Measurements from ENCODE around the gene MICU1.
"Not testable (repeated sequence)": the region's sequence is repeated elsewhere in the genome, so short reads cannot be mapped to it uniquely, and the experiment has no call there.

Gene MICU1, protein sequence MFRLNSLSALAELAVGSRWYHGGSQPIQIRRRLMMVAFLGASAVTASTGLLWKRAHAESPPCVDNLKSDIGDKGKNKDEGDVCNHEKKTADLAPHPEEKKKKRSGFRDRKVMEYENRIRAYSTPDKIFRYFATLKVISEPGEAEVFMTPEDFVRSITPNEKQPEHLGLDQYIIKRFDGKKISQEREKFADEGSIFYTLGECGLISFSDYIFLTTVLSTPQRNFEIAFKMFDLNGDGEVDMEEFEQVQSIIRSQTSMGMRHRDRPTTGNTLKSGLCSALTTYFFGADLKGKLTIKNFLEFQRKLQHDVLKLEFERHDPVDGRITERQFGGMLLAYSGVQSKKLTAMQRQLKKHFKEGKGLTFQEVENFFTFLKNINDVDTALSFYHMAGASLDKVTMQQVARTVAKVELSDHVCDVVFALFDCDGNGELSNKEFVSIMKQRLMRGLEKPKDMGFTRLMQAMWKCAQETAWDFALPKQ

GRCh38 chr10:72625608-72626443 lies at the start of gene MICU1:
Gene MICU1, minus strand, starts transcription at chr10:72626079. Its CDS starts 59,286 bp downstream, at chr10:72566793.
- DNase-seq (ENCODE audit: low spot score in 2 of 2) = peak; percentile 95 to 98
- in situ Hi-C loops (cut with MboI; ENCODE audit: low sequenced_read_pairs) = no loop called here
- no peaks in the 10 kb centered on the region for H3K36me3 ChIP-seq (replicated peaks)
- peak within 1 kb of the TSS; percentile 73 for H3K4me3 ChIP-seq
- H3K4me1 ChIP-seq = peaks cover 12% of the 10 kb centered on the region
- no peaks in the 10 kb centered on the region for H3K9me3 ChIP-seq
- no peaks in the 10 kb centered on the region for H3K27me3 ChIP-seq (ENCODE audit: low read depth)

- H3K4me3 ChIP-seq; DNase-seq (ENCODE audit: low spot score in 2 of 2); H3K4me1 ChIP-seq; H3K9me3 ChIP-seq; H3K36me3 ChIP-seq (replicated peaks); H3K27me3 ChIP-seq (ENCODE audit: low read depth); in situ Hi-C loops (cut with MboI; ENCODE audit: low sequenced_read_pairs): not testable (repeated sequence)
Measured at GRCh38 chr10:72674174-72674573, 48.3 kb upstream of the MICU1 start.

DNA sequence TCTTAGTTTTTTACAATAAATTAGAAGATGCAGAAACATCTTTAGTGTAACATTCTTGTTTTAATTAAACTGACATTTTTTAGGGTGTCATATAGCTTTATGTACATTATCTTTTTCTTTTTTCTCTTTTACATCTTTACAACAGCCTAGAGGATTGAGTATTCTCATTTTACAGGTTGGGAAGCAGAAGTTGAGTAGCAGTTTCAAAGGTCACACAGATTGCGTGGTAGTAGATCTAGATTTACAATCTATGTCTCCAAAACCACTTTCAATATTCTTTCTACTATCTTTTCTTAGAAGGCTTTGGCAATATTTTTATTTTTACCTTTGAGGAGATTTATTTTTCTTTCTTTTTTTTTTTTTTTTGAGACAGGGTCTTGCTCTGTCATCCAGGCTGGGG lies 47.4 kb upstream of the MICU1 start:
- DNase-seq (ENCODE audit: low spot score in 2 of 2) = no peak
- no peaks in the 10 kb centered on the region for H3K27me3 ChIP-seq (ENCODE audit: low read depth)
- peaks cover 11% of the 10 kb centered on the region for H3K4me1 ChIP-seq
- no peaks in the 10 kb centered on the region for H3K9me3 ChIP-seq
- H3K4me3 ChIP-seq = no peak overlapping the region
- in situ Hi-C loops (cut with MboI; ENCODE audit: low sequenced_read_pairs) = no loop called here
- no peaks in the 10 kb centered on the region for H3K36me3 ChIP-seq (replicated peaks)

DNA sequence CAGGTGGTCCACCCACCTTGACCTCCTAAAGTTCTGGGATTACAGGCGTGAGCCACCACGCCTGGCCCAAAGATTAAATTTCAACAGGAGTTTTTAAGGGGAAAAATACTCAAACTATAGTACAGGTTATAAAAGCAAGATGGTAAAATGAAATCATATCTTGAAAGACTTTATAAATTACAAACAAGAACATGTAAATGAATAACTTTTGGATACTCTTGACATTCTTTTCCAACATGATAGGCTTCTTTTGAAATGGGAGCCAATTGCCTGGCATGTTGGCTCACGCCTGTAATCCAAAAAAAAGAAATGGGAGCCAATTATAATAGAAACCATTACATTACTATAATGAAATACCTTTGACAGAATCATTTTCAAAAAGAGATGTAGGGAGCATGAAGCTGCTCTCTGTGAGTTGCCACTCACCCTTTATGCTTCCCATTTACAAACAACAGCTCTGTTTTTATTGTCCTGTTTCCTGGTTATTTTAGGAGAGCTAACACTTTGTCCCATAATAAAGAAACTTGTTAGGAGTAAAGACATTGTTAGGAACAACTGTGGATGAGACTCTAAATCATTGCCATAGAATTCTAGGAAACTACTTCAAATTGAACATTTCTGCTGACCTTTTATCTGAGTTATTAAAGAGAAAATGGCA lies 41.5 kb upstream of the MICU1 start:
- in situ Hi-C loops (cut with MboI; ENCODE audit: low sequenced_read_pairs) = no loop called here
- peaks cover 6% of the 10 kb centered on the region; the same call in 1 of the 2 replicates for H3K4me1 ChIP-seq
- no peaks in the 10 kb centered on the region for H3K27me3 ChIP-seq (ENCODE audit: low read depth)
- H3K36me3 ChIP-seq (replicated peaks) = no peaks in the 10 kb centered on the region
- DNase-seq (ENCODE audit: low spot score in 2 of 2) = no peak
- no peak overlapping the region for H3K4me3 ChIP-seq
- no peaks in the 10 kb centered on the region for H3K9me3 ChIP-seq

DNA sequence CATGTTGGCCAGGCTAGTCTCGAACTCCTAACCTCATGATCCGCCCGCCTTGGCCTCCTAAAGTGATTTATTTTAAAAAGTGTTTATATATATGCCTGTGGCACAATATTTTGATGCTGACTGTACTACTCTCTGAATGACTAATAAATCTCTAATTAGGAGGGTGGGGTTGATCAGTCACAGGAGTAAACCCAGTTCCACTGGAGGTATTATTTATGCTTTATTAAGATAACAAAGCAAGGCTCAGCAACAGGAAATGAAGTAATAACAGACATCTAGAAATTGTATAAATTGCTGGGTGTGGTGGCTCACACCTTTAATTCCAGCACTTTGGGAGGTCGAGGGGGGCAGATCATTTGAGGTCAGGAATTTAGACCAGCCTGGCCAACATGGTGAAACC lies 40.0 kb upstream of the MICU1 start:
- H3K9me3 ChIP-seq = no peaks in the 10 kb centered on the region
- no peaks in the 10 kb centered on the region for H3K36me3 ChIP-seq (replicated peaks)
- no peak for DNase-seq (ENCODE audit: low spot score in 2 of 2)
- H3K4me1 ChIP-seq = peaks cover 6% of the 10 kb centered on the region; the same call in 1 of the 2 replicates
- no peaks in the 10 kb centered on the region for H3K27me3 ChIP-seq (ENCODE audit: low read depth)
- in situ Hi-C loops (cut with MboI; ENCODE audit: low sequenced_read_pairs) = no loop called here
- H3K4me3 ChIP-seq = no peak overlapping the region

- DNase-seq (ENCODE audit: low spot score in 2 of 2) = no peak
- no peak overlapping the region for H3K4me3 ChIP-seq
- H3K36me3 ChIP-seq (replicated peaks) = no peaks in the 10 kb centered on the region
- in situ Hi-C loops (cut with MboI; ENCODE audit: low sequenced_read_pairs) = no loop called here
- H3K4me1 ChIP-seq = peaks cover under 1% of the 10 kb centered on the region; the same call in 1 of the 2 replicates
- H3K9me3 ChIP-seq = no peaks in the 10 kb centered on the region
- H3K27me3 ChIP-seq (ENCODE audit: low read depth) = no peaks in the 10 kb centered on the region
Measured at GRCh38 chr10:72663971-72664370, 38.1 kb upstream of the MICU1 start.

GRCh38 chr10:72661431-72661830 lies 35.6 kb upstream of the MICU1 start:
- Histone ChIP-seq H3K36me3 (replicated peaks) (no peaks in the 10 kb centered on the region), H3K4me3 (no peak overlapping the region), H3K9me3 (no peaks in the 10 kb centered on the region), H3K4me1 (no peaks in the 10 kb centered on the region), H3K27me3 (ENCODE audit: low read depth) (no peaks in the 10 kb centered on the region)
- DNase-seq (ENCODE audit: low spot score in 2 of 2) = no peak
- in situ Hi-C loops (cut with MboI; ENCODE audit: low sequenced_read_pairs) = no loop called here

GRCh38 chr10:72660220-72660619 lies 34.3 kb upstream of the MICU1 start:
- no peak for DNase-seq (ENCODE audit: low spot score in 2 of 2)
- H3K4me1 ChIP-seq = no peaks in the 10 kb centered on the region
- in situ Hi-C loops (cut with MboI; ENCODE audit: low sequenced_read_pairs) = no loop called here

GRCh38 chr10:72659694-72660093 lies 33.8 kb upstream of the MICU1 start:
- H3K9me3 ChIP-seq = no peaks in the 10 kb centered on the region
- no peaks in the 10 kb centered on the region for H3K27me3 ChIP-seq (ENCODE audit: low read depth)
- in situ Hi-C loops (cut with MboI; ENCODE audit: low sequenced_read_pairs) = no loop called here
- DNase-seq (ENCODE audit: low spot score in 2 of 2) = no peak
- no peak overlapping the region for H3K4me3 ChIP-seq
- no peaks in the 10 kb centered on the region for H3K36me3 ChIP-seq (replicated peaks)
- no peaks in the 10 kb centered on the region for H3K4me1 ChIP-seq

More at GRCh38 chr10:72660220-72660619, 34.3 kb upstream of the MICU1 start:
- H3K36me3 ChIP-seq (replicated peaks) = no peaks in the 10 kb centered on the region
- H3K4me3 ChIP-seq = no peak overlapping the region
- H3K9me3 ChIP-seq = no peaks in the 10 kb centered on the region
- H3K27me3 ChIP-seq (ENCODE audit: low read depth) = no peaks in the 10 kb centered on the region

DNA sequence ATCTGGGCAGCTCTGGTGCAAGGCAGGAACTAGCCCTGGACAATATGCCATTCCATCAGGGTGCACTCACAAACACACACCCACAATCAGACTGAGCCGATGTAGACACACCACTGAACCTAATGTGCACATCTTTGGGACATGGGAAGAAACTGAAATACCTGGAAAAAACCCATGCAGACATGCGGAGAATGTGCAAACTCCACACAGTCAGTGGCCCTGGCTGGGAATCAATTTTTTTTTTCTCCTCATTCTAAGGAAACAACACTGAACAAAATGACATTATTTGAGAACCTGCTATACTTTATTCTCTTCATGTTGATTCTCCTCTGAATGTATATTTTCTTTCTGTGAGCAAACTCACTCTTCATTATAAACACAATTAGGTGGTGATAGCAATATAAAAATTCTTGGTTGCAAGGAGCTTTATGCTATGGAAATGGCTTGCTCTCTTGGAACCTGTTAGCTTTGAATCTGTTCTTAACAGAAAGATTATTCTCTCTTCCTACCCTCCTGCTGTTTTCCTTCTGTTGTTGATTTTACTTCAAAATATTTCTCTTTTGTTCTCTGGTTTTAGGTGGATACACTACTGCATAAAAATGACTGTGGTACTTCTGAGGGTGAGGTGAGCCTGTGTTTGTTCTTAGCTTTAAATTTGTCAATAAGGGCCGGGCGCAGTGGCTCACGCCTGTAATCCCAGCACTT lies 33.0 kb upstream of the MICU1 start:
- Histone ChIP-seq H3K9me3 (no peaks in the 10 kb centered on the region), H3K27me3 (ENCODE audit: low read depth) (no peaks in the 10 kb centered on the region), H3K36me3 (replicated peaks) (no peaks in the 10 kb centered on the region), H3K4me1 (no peaks in the 10 kb centered on the region), H3K4me3 (no peak overlapping the region)
- in situ Hi-C loops (cut with MboI; ENCODE audit: low sequenced_read_pairs) = no loop called here
- no peak for DNase-seq (ENCODE audit: low spot score in 2 of 2)

DNA sequence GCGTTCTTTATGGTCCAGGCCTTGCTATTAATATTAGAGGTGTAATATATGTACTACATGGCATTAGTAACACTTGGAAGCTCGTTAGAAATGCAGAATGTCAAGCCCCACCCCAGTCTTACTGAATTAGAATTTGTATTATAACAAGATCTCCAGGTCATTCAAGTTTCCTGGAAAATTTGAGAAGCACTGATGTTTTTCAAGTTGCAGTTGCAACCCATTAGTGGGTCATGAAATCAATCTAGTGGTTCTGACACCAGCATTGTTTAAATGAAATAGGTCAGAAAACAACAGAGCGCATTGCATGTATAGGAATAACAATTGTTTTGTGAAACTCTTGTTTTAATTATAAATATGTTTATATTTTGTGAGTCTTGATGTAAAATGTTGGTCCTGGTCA lies 28.8 kb upstream of the MICU1 start:
- in situ Hi-C loops (cut with MboI; ENCODE audit: low sequenced_read_pairs) = no loop called here
- H3K9me3 ChIP-seq = no peaks in the 10 kb centered on the region
- no peaks in the 10 kb centered on the region for H3K36me3 ChIP-seq (replicated peaks)
- no peak overlapping the region for H3K4me3 ChIP-seq
- H3K27me3 ChIP-seq (ENCODE audit: low read depth) = no peaks in the 10 kb centered on the region
- no peaks in the 10 kb centered on the region for H3K4me1 ChIP-seq
- no peak for DNase-seq (ENCODE audit: low spot score in 2 of 2)

DNA sequence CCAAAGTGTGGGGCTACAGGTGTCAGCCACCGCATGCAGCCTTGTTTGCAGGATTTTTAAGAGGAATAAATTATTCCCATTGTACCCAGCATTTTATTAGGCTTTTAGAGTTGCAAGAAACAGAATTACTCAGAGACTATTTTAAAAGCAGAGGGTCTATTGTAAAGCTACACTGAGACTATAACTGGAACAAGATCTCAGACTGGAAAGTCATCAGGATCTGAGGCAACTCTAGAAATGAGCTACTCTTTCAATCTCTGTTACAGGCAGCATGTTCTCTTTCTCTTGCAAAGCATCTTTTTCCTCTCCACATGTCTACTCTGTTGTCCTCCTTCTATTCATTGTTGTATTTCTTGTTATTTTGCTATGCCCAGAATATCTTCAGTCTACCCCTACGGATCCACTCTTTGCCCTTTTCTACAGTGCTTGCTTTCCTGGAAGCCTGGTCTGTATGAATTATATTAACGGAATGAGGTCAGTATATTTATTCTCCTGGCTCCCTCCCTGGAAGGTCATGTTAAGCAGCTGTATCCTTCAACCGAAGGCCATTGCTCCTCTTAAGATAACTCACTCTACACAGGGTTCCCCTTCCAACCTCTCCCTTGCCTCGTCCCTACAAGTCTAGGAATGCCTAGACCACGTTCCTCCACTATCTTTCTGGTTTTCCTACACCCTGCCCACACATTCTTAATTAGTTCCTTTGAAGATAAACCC lies 27.7 kb upstream of the MICU1 start:
- in situ Hi-C loops (cut with MboI; ENCODE audit: low sequenced_read_pairs) = no loop called here
- Histone ChIP-seq H3K27me3 (ENCODE audit: low read depth) (no peaks in the 10 kb centered on the region), H3K9me3 (no peaks in the 10 kb centered on the region), H3K4me1 (no peaks in the 10 kb centered on the region), H3K36me3 (replicated peaks) (no peaks in the 10 kb centered on the region), H3K4me3 (no peak overlapping the region)
- no peak for DNase-seq (ENCODE audit: low spot score in 2 of 2)

DNA sequence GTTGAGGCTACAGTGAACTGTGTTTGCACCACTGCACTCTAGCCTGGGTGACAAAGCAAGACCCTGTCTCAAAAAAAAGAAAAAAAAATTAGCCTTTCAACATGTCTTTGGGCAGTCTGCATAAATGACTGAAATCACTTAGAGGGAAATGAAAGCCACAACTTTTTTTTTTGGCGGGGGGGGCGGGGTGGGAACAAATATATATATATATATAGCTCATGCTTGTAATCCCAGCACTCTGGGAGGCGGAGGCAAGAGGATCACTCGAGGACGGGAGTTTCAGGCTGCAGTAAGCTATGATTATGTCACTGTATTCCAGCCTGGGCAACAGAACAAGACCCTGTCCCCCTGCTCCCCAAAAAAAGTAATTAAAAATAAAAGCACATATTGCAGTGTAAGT lies 23.4 kb upstream of the MICU1 start:
- Histone ChIP-seq H3K36me3 (replicated peaks) (no peaks in the 10 kb centered on the region), H3K9me3 (no peaks in the 10 kb centered on the region), H3K27me3 (ENCODE audit: low read depth) (peaks cover 3% of the 10 kb centered on the region; the same call in 1 of the 2 replicates), H3K4me3 (no peak overlapping the region), H3K4me1 (no peaks in the 10 kb centered on the region)
- DNase-seq (ENCODE audit: low spot score in 2 of 2) = no peak
- in situ Hi-C loops (cut with MboI; ENCODE audit: low sequenced_read_pairs) = no loop called here

Data from HAP-1 (cell line).